CD14-positive monocyte (primary cell): ENCODE data around the gene RDH14. TPM values are rescaled to one million over a fixed set of nuclear protein-coding genes. Genes with fewer than 3 reads are reported as not detected.

Experiments used
- DNase-seq, 3 donors: peaks; one replicate each; pipeline ENCODE4 v3.0.0-alpha.2; 2011 to 2022
- H2AFZ ChIP-seq: 2 replicates; pipeline ENCODE4 v1.6.0; 2012; ENCODE audit warnings: mild to moderate bottlenecking, low read depth, low read length, inconsistent platforms; ENCODE audit not compliant: insufficient read depth, poor library complexity, severe bottlenecking
- H3K27ac ChIP-seq, 2 donors: 1 replicate in 1 of 2; 2 replicates in 1 of 2; pipeline ENCODE4 v1.5.1; 2012 to 2013; ENCODE audit warnings: low read length in 2 of 2, control low read depth in 1 of 2, inconsistent platforms in 1 of 2, low read depth in 1 of 2, mild to moderate bottlenecking in 1 of 2
- H3K27me3 ChIP-seq, 2 donors: one replicate each; pipeline versions ENCODE4 v1.6.0 to v1.6.1; 2011 to 2013; ENCODE audit warnings: low read length in 2 of 2; ENCODE audit not compliant: control insufficient read depth in 2 of 2, insufficient read depth in 2 of 2
- H3K36me3 ChIP-seq, 2 donors: replicated peaks in 1 of 2; 1 replicate in 1 of 2; 2 replicates in 1 of 2; pipeline versions ENCODE4 v1.5.1 to v1.6.1; 2012 to 2013; ENCODE audit warnings: low read length in 2 of 2, control low read depth in 1 of 2, inconsistent platforms in 1 of 2, mild to moderate bottlenecking in 1 of 2; ENCODE audit not compliant: insufficient read depth in 2 of 2, control insufficient read depth in 1 of 2
- H3K4me1 ChIP-seq, 2 donors: 1 replicate in 1 of 2; 2 replicates in 1 of 2; pipeline versions ENCODE4 v1.5.1 to v1.6.1; 2012 to 2013; ENCODE audit warnings: low read length in 2 of 2, control low read depth in 1 of 2, inconsistent platforms in 1 of 2, mild to moderate bottlenecking in 1 of 2, moderate library complexity in 1 of 2; ENCODE audit not compliant: insufficient read depth in 2 of 2, control insufficient read depth in 1 of 2
- H3K4me2 ChIP-seq: replicated peaks from 2 replicates; pipeline ENCODE3; 2012; ENCODE audit warnings: low read length, moderate library complexity, mild to moderate bottlenecking; ENCODE audit not compliant: poor library complexity, severe bottlenecking; ENCODE audit errors: extremely low read depth
- H3K4me3 ChIP-seq, 3 experiments: fragments of 200-600 bp in 1 of 3; sonication (generic) in 1 of 3; replicated peaks in 1 of 3; 1 replicate in 2 of 3; 2 replicates in 1 of 3; pipeline ENCODE4 v1.5.1; 2011 to 2013; ENCODE audit warnings: low read length in 3 of 3, mild to moderate bottlenecking in 3 of 3, control low read depth in 2 of 3, low read depth in 2 of 3, inconsistent platforms in 1 of 3, moderate library complexity in 1 of 3
- H3K79me2 ChIP-seq: 2 replicates; pipeline ENCODE4 v1.6.0; 2012; ENCODE audit warnings: mild to moderate bottlenecking, control low read depth, inconsistent platforms, low read length, moderate library complexity; ENCODE audit not compliant: insufficient read depth
- H3K9ac ChIP-seq: 2 replicates; pipeline ENCODE4 v1.6.0; 2017; ENCODE audit warnings: low read length, mild to moderate bottlenecking; ENCODE audit not compliant: insufficient read depth, poor library complexity, severe bottlenecking
- H3K9me3 ChIP-seq, 2 donors: replicated peaks in 1 of 2; 1 replicate in 1 of 2; 2 replicates in 1 of 2; pipeline versions ENCODE4 v1.5.1 to v1.6.1; 2012 to 2013; ENCODE audit warnings: low read length in 2 of 2, control low read depth in 1 of 2; ENCODE audit not compliant: control insufficient read depth in 1 of 2, insufficient read depth in 1 of 2
- H4K20me1 ChIP-seq: 2 replicates; pipeline ENCODE4 v1.6.0; 2012; ENCODE audit warnings: mild to moderate bottlenecking, low read length, control low read depth, moderate library complexity; ENCODE audit not compliant: insufficient read depth
- H3K27ac Mint-ChIP-seq, 7 donors: one replicate each; pipeline ENCODE4 v1.8.0; 2020; ENCODE audit warnings: mild to moderate bottlenecking in 7 of 7, mixed read lengths in 7 of 7, moderate library complexity in 6 of 7, inconsistent platforms in 2 of 7
- H3K27me3 Mint-ChIP-seq, 3 donors: one replicate each; pipeline ENCODE4 v1.8.0; 2021 to 2022; ENCODE audit warnings: low read depth in 3 of 3, mild to moderate bottlenecking in 3 of 3, mixed read lengths in 3 of 3, moderate library complexity in 3 of 3, inconsistent platforms in 1 of 3
- H3K36me3 Mint-ChIP-seq, 2 donors: one replicate each; pipeline ENCODE4 v1.8.0; 2020; ENCODE audit warnings: mixed read lengths in 2 of 2, inconsistent platforms in 1 of 2, mild to moderate bottlenecking in 1 of 2
- H3K4me1 Mint-ChIP-seq: one replicate; pipeline ENCODE4 v1.8.0; 2020; ENCODE audit warnings: mild to moderate bottlenecking, mixed read lengths
- H3K4me3 Mint-ChIP-seq, 2 donors: one replicate each; pipeline ENCODE4 v1.8.0; 2020; ENCODE audit warnings: mild to moderate bottlenecking in 2 of 2, mixed read lengths in 2 of 2, moderate library complexity in 1 of 2
- H3K9me3 Mint-ChIP-seq, 7 donors: one replicate each; pipeline ENCODE4 v1.8.0; 2020 to 2022; ENCODE audit warnings: mixed read lengths in 7 of 7, mild to moderate bottlenecking in 6 of 7, moderate library complexity in 6 of 7, inconsistent platforms in 2 of 7
- CTCF ChIP-seq: fragments of 200-600 bp; IDR thresholded peaks from one replicate; pipeline ENCODE4 v1.8.0; 2022; ENCODE audit warnings: antibody characterized with exemption, mild to moderate bottlenecking
- WGBS: methylation state at CpG from one replicate; pipeline ENCODE4 v1.1.5; 2013; ENCODE audit warnings: missing lambda C conversion rate; ENCODE audit not compliant: insufficient coverage; 5-methylcytosine and 5-hydroxymethylcytosine counted together
- intact Hi-C, 2 donors: fragments of 100-400 bp; cut with micrococcal nuclease; formaldehyde crosslinking; loops; one replicate each; pipeline versions ENCODE4 v1.15.0 to v1.15.1; 2023
- polyA plus RNA-seq, 3 donors: library from polyadenylated mRNA; depleted of rRNA in 1 of 3; unstranded in 2 of 3; stranded (reverse) in 1 of 3; fragments of 300-500 nt in 2 of 3; fragments of >200 nt in 1 of 3; fragmentation: Illumina TruSeq in 2 of 3; gene quantifications; 1 replicate in 2 of 3; 2 replicates in 1 of 3; pipeline ENCODE4 v1.2.3, GENCODE V29; 2012 to 2021

RDH14 gene
- polyA plus RNA-seq, 3 donors = 5.5 to 16.3 (median 14.3) TPM

- no peaks in the 10 kb centered on the region for H3K36me3 ChIP-seq
- intact Hi-C loops = no loop called here
- 80% methylated on average over 1 of the region's 2 CpGs for WGBS
- Mint-ChIP-seq H3K27me3 (peaks cover 0 to 3% (median 0%) of the 10 kb centered on the region in 3 donors), H3K9me3 (peaks cover 3 to 17% (median 6%) of the 10 kb centered on the region in 7 donors), H3K4me3 (no peak overlapping the region), H3K4me1 (no peaks in the 10 kb centered on the region), H3K27ac (no peak overlapping the region), H3K36me3 (no peaks in the 10 kb centered on the region)
- no peak overlapping the region for H2AFZ ChIP-seq
- no peaks in the 10 kb centered on the region for H3K27me3 ChIP-seq
- no peak overlapping the region for H3K9ac ChIP-seq
- no peak overlapping the region for H3K4me2 ChIP-seq
- peaks cover 3 to 4% of the 10 kb centered on the region in 2 donors for H3K9me3 ChIP-seq
- no peak for DNase-seq
- H4K20me1 ChIP-seq = no peaks in the 10 kb centered on the region
- H3K4me1 ChIP-seq = no peaks in the 10 kb centered on the region
- no peak overlapping the region for H3K4me3 ChIP-seq
- H3K27ac ChIP-seq = no peak overlapping the region
- TF ChIP-seq CTCF = no peak
- H3K79me2 ChIP-seq = no peaks in the 10 kb centered on the region
Observed at GRCh38 chr2:18592372-18592771, 31.9 kb upstream of the RDH14 start.

- Histone ChIP-seq H3K4me2 (no peak within 1 kb of the TSS), H3K79me2 (no peaks in the 10 kb centered on the region), H3K36me3 (no peaks in the 10 kb centered on the region), H3K27ac (no peak within 1 kb of the TSS), H3K27me3 (no peaks in the 10 kb centered on the region), H2AFZ (no peak within 1 kb of the TSS), H3K9me3 (peaks cover 5 to 23% of the 10 kb centered on the region in 2 donors), H3K4me1 (no peaks in the 10 kb centered on the region), H3K9ac (no peak within 1 kb of the TSS), H4K20me1 (no peaks in the 10 kb centered on the region), H3K4me3 (no peak within 1 kb of the TSS)
- Mint-ChIP-seq H3K27ac (no peak within 1 kb of the TSS), H3K36me3 (no peaks in the 10 kb centered on the region), H3K27me3 (peaks cover 0 to 3% (median 0%) of the 10 kb centered on the region in 3 donors), H3K4me3 (no peak within 1 kb of the TSS), H3K4me1 (no peaks in the 10 kb centered on the region), H3K9me3 (peaks cover 7 to 25% (median 13%) of the 10 kb centered on the region in 7 donors)
- intact Hi-C loops = no loop called here
- no peak for TF ChIP-seq CTCF
- DNase-seq = no peak
- no CpG with 5 or more reads among the region's 1 CpG for WGBS
Observed at GRCh38 chr2:18589354-18589753, 28.9 kb upstream of the RDH14 start, which contains the start of gene NT5C1B. TSS of gene NT5C1B (minus strand) at chr2:18589569. CDS start at chr2:18589468, 101 bp downstream.
